ENCODE results near the gene GSC. TPM values are rescaled to one million over a fixed set of nuclear protein-coding genes. Genes with fewer than 3 reads are reported as not detected.
A peak's percentile ranks its signal among the peaks of the same experiment; 100 is the strongest.

The GSC gene
- total and polyA plus RNA-seq, 2 donors from 2014 or later: not detected

- H3K27me3 ChIP-seq (ENCODE audit: control insufficient read depth, insufficient read depth, low read length): peaks cover 65% of the 10 kb centered on the region
- DNase-seq (no peak), FAIRE-seq (no peak)
- H3K9me3 ChIP-seq (ENCODE audit: control insufficient read depth in 2 of 3, insufficient read depth in 1 of 3, low read length in 3 of 3): no peaks in the 10 kb centered on the region
- TF ChIP-seq, protein P1, sequence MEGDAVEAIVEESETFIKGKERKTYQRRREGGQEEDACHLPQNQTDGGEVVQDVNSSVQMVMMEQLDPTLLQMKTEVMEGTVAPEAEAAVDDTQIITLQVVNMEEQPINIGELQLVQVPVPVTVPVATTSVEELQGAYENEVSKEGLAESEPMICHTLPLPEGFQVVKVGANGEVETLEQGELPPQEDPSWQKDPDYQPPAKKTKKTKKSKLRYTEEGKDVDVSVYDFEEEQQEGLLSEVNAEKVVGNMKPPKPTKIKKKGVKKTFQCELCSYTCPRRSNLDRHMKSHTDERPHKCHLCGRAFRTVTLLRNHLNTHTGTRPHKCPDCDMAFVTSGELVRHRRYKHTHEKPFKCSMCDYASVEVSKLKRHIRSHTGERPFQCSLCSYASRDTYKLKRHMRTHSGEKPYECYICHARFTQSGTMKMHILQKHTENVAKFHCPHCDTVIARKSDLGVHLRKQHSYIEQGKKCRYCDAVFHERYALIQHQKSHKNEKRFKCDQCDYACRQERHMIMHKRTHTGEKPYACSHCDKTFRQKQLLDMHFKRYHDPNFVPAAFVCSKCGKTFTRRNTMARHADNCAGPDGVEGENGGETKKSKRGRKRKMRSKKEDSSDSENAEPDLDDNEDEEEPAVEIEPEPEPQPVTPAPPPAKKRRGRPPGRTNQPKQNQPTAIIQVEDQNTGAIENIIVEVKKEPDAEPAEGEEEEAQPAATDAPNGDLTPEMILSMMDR (IDR thresholded peaks at IDR 0.05; ENCODE audit: borderline replicate concordance, extremely low read depth, insufficient read depth): no peak
- intact Hi-C loops (cut with DNase I): no loop called here
- no peak overlapping the region for H3K9ac ChIP-seq (ENCODE audit: low read length in 3 of 3)
- no peaks in the 10 kb centered on the region for H3K36me3 ChIP-seq (ENCODE audit: control insufficient read depth in 2 of 3, insufficient read depth in 3 of 3, low read length in 3 of 3)
- H3K4me3 ChIP-seq (ENCODE audit: low read length in 3 of 3): no peak overlapping the region
- no peak overlapping the region for H3K27ac ChIP-seq (ENCODE audit: low read depth in 2 of 2, low read length in 2 of 2)
- H3K4me1 ChIP-seq (ENCODE audit: control insufficient read depth in 2 of 3, insufficient read depth in 2 of 3, low read depth in 1 of 3, low read length in 3 of 3): no peaks in the 10 kb centered on the region
Measured at GRCh38 chr14:94775871-94776210, 5.9 kb upstream of the GSC start.

GRCh38 chr14:94775091-94775870 is 5.4 kb upstream of the GSC start:
- no peaks in the 10 kb centered on the region for H3K4me1 ChIP-seq (ENCODE audit: control insufficient read depth in 2 of 3, insufficient read depth in 2 of 3, low read depth in 1 of 3, low read length in 3 of 3)
- TF ChIP-seq, protein P1 (IDR thresholded peaks at IDR 0.05; ENCODE audit: borderline replicate concordance, extremely low read depth, insufficient read depth): no peak
- H3K27me3 ChIP-seq (ENCODE audit: control insufficient read depth, insufficient read depth, low read length): peaks cover 70% of the 10 kb centered on the region
- no peak overlapping the region for H3K4me3 ChIP-seq (ENCODE audit: low read length in 3 of 3)
- intact Hi-C loops (cut with DNase I): no loop called here
- DNase-seq (peak in 3 of 5 donors; percentile 18 to 31 (median 30)), FAIRE-seq (no peak)
- H3K9me3 ChIP-seq (ENCODE audit: control insufficient read depth in 2 of 3, insufficient read depth in 1 of 3, low read length in 3 of 3): no peaks in the 10 kb centered on the region
- H3K9ac ChIP-seq (ENCODE audit: low read length in 3 of 3): no peak overlapping the region
- no peak overlapping the region for H3K27ac ChIP-seq (ENCODE audit: low read depth in 2 of 2, low read length in 2 of 2)
- H3K36me3 ChIP-seq (ENCODE audit: control insufficient read depth in 2 of 3, insufficient read depth in 3 of 3, low read length in 3 of 3): no peaks in the 10 kb centered on the region

- Histone ChIP-seq H3K27ac (ENCODE audit: low read depth in 2 of 2, low read length in 2 of 2) (no peak overlapping the region), H3K36me3 (ENCODE audit: control insufficient read depth in 2 of 3, insufficient read depth in 3 of 3, low read length in 3 of 3) (no peaks in the 10 kb centered on the region), H3K9me3 (ENCODE audit: control insufficient read depth in 2 of 3, insufficient read depth in 1 of 3, low read length in 3 of 3) (no peaks in the 10 kb centered on the region), H3K4me1 (ENCODE audit: control insufficient read depth in 2 of 3, insufficient read depth in 2 of 3, low read depth in 1 of 3, low read length in 3 of 3) (no peaks in the 10 kb centered on the region), H3K9ac (ENCODE audit: low read length in 3 of 3) (no peak overlapping the region), H3K4me3 (ENCODE audit: low read length in 3 of 3) (no peak overlapping the region), H3K27me3 (ENCODE audit: control insufficient read depth, insufficient read depth, low read length) (peaks cover 70% of the 10 kb centered on the region)
- TF ChIP-seq, protein P1 (IDR thresholded peaks at IDR 0.05; ENCODE audit: borderline replicate concordance, extremely low read depth, insufficient read depth): no peak
- intact Hi-C loops (cut with DNase I): no loop called here
- DNase-seq: peak in 2 of 5 donors; percentile 19 to 68
- FAIRE-seq: no peak
Measured at GRCh38 chr14:94774344-94775090, 4.6 kb upstream of the GSC start.

All from kidney (tissue), 14 donors.